LNCAP (cell line): Measurements from ENCODE around the gene ITPK1.

Experiments
- CTCF ChIP-seq: fragments of 450-650 bp; IDR thresholded peaks from 2 replicates; pipeline ENCODE4 v1.5.1; 2017; ENCODE audit warnings: mild to moderate bottlenecking

Gene ITPK1

GRCh38 chr14:92997343-92998061, 118.2 kb downstream of the ITPK1 start:
- TF ChIP-seq CTCF: no peak

GRCh38 chr14:92995620-92996019, 120.1 kb downstream of the ITPK1 start:
- no peak for TF ChIP-seq CTCF

GRCh38 chr14:92994942-92995341, 120.8 kb downstream of the ITPK1 start:
- no peak for TF ChIP-seq CTCF

GRCh38 chr14:92994131-92994676, 121.5 kb downstream of the ITPK1 start:
- TF ChIP-seq CTCF: no peak

GRCh38 chr14:92993302-92993701, 122.4 kb downstream of the ITPK1 start:
- no peak for TF ChIP-seq CTCF

- no peak for TF ChIP-seq CTCF
Measured at GRCh38 chr14:92991536-92991935, 124.2 kb downstream of the ITPK1 start.

- TF ChIP-seq CTCF: no peak
Measured at GRCh38 chr14:92990456-92991430, 125.0 kb downstream of the ITPK1 start.
